ENCODE data around the gene FRY.

DNA sequence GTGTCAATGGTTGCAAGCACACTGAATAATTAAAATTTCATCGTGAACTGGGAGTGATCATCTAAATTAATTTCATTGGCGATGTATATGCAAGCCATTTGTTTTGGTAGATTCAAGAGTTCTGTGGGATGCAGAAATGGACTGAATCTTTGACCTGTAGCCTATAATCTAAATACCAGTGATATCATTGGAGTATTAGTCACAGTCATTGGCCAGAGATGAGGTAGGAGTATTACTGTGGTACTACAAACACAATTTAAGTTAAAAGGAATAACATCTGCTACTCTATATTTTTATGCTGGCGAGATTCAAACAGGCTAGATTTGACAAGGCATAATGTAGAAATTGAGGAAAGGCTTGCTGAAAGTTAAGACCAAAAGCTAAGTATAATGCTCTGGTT lies 14.0 kb downstream of the FRY start:
- TF ChIP-seq, protein P1, sequence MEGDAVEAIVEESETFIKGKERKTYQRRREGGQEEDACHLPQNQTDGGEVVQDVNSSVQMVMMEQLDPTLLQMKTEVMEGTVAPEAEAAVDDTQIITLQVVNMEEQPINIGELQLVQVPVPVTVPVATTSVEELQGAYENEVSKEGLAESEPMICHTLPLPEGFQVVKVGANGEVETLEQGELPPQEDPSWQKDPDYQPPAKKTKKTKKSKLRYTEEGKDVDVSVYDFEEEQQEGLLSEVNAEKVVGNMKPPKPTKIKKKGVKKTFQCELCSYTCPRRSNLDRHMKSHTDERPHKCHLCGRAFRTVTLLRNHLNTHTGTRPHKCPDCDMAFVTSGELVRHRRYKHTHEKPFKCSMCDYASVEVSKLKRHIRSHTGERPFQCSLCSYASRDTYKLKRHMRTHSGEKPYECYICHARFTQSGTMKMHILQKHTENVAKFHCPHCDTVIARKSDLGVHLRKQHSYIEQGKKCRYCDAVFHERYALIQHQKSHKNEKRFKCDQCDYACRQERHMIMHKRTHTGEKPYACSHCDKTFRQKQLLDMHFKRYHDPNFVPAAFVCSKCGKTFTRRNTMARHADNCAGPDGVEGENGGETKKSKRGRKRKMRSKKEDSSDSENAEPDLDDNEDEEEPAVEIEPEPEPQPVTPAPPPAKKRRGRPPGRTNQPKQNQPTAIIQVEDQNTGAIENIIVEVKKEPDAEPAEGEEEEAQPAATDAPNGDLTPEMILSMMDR (conservative IDR thresholded peaks at IDR 0.05), result no peak
- no peak for TF ChIP-seq ZFX (IDR thresholded peaks at IDR 0.05)

Data from C4-2B (cell line).